Activated CD8-positive, alpha-beta memory T cell treated with anti-CD3 and anti-CD28 coated beads, Interleukin-2, amount 50 U/mL, for 4 hours (primary cell): ENCODE measurements around the gene DOCK4.

Experiments used
- DNase-seq: peaks from one replicate; pipeline ENCODE4 v3.0.0-alpha.2; 2020

DOCK4 gene

GRCh38 chr7:112214268-112214667 lies 8.1 kb upstream of the DOCK4 start:
- DNase-seq, result no peak

- DNase-seq, result no peak
These were observed 7.5 kb upstream of the DOCK4 start for GRCh38 chr7:112213735-112214134.

- no peak for DNase-seq
These were observed 6.4 kb upstream of the DOCK4 start for GRCh38 chr7:112212571-112212970.

GRCh38 chr7:112211348-112211907 lies 5.2 kb upstream of the DOCK4 start:
- DNase-seq, result no peak

DNA sequence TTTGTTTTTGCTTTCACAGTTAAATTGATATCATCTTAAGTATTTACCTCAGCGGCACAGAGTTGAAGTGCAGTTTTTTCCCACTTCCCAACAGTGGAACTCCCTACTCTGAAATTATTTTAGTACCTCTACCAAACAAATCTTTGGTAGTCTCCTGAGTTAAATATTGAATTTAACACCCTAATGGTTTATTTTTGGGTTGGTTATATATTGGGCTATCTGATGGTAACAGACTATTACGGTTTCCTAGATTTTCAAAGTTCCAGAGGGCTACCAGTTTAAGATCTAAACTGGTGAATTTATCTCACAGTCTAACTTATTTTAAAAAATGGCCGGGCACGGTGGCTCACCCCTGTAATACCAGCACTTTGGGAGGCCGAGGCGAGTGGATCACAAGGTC lies 1.6 kb upstream of the DOCK4 start:
- DNase-seq, result no peak

DNA sequence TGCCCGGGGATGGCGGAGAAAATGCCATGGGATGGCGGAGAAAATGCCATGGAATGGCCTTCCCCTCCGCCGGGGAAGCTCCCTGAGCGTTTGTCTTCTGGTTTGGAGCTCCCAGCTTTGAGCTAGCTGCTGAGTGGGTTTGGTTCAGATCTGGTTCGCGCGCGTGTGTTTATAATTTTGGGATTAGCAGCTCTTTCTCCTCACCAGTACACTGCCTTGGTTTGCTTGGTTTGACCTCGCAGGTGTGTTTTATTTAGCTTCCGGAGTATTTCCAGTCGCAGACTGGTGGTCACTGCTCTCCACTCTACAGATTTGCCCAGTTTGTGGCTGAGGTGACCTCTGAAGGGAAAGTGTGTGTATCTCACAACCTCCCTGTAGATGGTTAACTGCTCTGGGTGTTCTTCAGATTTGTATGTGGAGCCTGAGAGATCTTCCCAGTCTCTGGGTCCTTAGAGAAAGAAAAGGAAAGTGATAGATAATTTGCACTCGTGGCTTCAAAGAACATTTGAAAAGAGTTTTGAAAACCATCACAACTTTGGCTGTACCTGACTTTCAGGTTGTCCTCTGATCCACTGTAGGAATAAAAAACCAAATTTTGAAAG lies 893 bp upstream of the DOCK4 start:
- DNase-seq, result no peak

- peak; percentile 43 for DNase-seq
These were observed 609 bp downstream of the DOCK4 start for GRCh38 chr7:112205343-112206237.

- no peak for DNase-seq
These were observed 1.5 kb downstream of the DOCK4 start for GRCh38 chr7:112204499-112205342.

DNA sequence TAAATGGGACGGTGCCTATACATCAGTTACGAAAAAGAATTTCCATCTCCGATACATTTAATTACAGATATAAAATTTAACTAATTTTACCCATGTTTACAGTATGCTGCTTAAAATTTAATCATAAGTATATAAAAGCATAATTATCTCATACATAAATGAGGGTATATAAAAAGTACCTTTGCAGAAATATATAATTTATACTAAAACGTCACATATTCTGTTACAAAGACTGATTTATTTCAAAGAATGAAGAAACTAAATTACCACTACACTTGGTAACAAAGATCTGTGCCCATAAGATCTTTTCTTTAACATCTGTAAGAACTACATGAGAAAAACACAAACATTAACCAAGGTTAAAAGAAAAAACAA lies 2.8 kb downstream of the DOCK4 start:
- DNase-seq, result no peak

GRCh38 chr7:112202816-112203215 lies 3.4 kb downstream of the DOCK4 start:
- peak; percentile 22 for DNase-seq

- DNase-seq, result no peak
These were observed 4.4 kb downstream of the DOCK4 start for GRCh38 chr7:112201839-112202238.

- no peak for DNase-seq
These were observed 4.8 kb downstream of the DOCK4 start for GRCh38 chr7:112201411-112201810.

GRCh38 chr7:112199672-112200071 lies 6.5 kb downstream of the DOCK4 start:
- no peak for DNase-seq

GRCh38 chr7:112199035-112199655 lies 7.1 kb downstream of the DOCK4 start:
- no peak for DNase-seq

DNA sequence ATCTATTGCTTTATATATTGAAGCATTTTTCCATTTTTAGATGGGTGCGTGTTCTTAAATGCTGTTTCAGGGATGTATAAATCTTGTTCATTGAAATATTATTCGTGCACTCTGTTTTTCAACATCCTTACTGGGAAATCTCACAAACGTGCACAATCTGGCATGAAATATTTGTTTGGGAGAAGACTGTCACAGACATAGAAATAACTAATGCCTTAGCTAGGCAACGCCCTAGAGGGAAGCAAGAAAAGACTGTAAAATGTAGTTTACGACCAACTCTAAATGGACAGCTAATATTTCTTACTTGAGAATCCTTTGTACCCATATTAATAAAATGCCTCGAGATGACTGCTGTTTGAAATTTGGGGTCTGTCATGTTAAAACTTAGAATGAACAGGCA lies 8.9 kb downstream of the DOCK4 start:
- no peak for DNase-seq

DNA sequence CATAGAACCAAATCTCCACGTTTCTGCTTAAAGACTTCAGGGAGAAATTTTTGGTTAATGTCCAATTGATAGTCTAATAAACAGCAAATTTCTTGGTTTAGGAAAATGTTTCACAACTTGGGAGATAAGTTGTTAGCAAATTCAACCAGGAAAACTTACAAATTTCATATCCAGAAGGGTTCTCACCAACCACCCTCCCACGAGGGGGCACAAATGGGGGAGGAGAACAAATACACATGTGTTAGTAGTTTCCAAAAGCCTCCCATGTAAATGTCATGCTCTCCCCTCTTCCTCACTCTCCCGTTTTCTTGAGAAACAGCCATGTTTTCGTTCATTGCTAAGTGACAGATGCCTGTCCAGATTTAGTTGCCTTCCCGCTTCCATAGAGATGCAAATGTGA lies 10.5 kb downstream of the DOCK4 start:
- DNase-seq, result no peak

DNA sequence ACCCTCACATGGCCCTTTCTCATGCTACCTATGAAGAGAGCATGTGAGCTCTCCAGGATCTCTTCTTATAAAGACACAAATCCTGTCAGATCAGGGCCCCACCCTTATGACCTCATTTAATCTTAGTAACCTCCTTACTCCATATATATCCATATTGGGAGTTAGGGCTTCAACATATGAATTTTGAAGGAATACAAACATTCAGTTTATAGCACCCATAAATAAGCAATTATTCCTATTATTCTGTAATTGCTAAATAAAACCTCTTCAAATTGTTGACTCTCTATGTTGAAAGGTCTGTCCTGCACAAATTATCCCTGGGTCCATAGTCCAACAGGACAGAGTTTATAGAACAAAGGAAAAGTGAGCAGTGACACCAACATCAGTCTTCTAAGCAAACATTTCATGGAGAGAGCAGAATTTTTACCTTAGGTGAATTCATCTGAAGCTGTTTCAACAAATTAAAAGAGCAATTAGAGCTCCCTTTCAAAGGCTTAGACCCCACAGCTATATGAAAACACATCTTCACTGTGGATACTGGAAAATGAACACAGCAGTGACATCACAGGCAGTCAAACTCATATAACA lies 12.2 kb downstream of the DOCK4 start:
- DNase-seq, result no peak

DNA sequence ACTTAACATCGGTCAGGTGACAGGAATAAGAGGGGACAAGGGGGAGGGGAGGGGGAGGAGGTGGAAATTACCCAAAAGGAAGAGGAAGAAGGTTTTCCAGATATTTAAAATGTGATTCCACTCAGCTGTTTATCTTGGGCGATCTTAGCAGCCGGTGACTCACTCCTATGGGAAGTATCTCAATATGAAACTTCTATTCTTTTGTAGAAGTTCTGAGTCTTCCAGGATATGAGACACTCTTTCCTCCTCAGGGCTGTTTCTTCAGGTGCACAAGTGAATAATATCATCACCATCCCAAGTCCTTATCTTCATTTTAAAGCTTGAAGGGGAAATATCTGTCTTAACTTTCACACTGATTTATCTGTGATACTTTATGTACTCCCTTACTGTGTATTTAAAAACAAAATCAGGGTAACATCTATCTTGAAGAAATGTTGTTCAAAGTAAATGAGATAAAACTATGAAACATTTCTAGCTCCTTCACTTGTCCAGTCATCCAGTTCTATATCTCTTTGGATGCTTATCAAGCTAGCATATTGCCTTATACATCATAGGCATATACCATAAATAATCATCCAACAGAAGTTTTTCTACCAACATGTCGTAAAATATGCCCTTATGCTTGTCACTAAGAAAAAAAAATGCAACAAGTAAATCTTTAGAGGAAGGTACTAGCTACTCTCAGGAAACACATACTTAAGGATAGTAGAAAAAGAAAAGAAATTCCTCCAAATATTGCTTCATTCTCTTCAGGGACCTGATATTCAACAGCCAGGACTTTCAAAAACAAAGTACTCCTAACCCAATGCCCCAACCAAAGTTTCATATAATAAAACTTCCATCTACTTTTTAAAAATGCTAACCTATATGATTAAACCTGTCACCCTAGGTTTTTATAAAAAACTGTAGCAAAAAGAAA lies 13.7 kb downstream of the DOCK4 start:
- no peak for DNase-seq

DNA sequence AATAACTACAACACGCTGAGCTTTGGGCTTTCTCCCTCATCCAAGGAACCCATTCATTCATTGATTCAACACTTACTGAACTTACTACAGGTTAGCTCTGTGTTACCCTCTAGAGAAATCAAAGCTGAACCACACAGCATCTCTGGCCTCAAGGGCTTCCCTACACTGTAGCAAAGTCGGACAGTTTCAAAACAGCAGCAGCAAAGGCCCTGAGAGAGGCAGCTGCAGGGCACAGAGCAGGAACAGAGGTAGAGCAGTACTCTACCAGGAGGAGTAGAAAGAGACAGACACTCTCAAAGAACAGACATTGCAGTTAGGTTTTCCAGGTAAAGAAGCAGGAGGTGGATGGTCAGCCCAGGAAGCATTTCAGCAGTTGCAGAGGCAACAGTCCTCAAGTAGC lies 16.1 kb downstream of the DOCK4 start:
- DNase-seq, result no peak

DNA sequence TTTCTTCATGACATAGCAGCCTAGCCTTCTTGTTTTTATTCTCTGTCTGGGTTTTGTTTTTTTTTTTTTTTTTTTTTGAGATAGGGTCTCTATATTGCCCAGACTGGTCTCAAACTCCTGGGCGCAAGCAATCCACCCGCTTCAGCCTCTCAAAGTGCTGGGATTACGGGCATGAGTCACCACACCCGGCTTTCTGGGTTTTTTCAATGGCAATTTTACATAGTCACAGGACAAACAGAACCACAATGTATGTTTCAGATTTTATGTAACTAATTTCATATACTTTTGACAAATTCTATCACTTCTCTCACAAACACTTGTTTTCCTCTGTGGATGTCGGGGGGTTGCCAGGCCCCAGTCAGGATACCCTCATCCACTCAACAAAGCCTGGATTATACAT lies 16.5 kb downstream of the DOCK4 start:
- DNase-seq, result no peak

- no peak for DNase-seq
These were observed 17.9 kb downstream of the DOCK4 start for GRCh38 chr7:112188257-112188656.
